Tibial nerve (tissue), 3 donors: Measurements from ENCODE around the gene ANGPTL4.

Source experiments
- POLR2A ChIP-seq, 2 donors: fragments of 450-650 bp; IDR thresholded peaks; one replicate each; pipeline ENCODE4 v1.6.1; 2017; ENCODE audit warnings: antibody characterized with exemption in 2 of 2, mild to moderate bottlenecking in 2 of 2, moderate library complexity in 2 of 2
- TF ChIP-seq, protein P1 (sequence below), 5 experiments: fragments of 200-600 bp in 3 of 5; fragments of 450-650 bp in 2 of 5; sonication (generic) in 3 of 5; IDR thresholded peaks; one replicate each; pipeline ENCODE4 v1.5.1; 2016 to 2019; ENCODE audit warnings: antibody characterized with exemption in 5 of 5, mild to moderate bottlenecking in 3 of 5, moderate library complexity in 2 of 5

DNA sequence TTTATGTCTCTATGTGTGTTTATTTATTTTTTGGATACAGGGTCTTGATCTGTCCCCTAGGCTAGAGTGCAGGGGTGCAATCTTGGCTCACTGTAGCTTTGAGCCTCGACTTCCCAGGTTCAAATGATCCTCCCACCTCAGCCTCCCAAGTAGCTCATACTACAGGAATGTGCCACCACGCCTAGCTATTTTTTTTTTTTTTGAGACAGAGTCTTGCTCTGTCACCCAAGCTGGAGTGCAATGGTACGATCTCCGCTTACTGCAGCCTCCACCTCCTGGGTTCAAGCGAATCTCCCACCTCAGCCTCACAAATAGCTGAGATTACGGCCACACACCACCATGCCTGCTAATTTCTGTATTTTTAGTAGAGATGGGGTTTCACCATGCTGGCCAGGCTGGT is 5.0 kb upstream of the ANGPTL4 start:
- TF ChIP-seq, protein P1, sequence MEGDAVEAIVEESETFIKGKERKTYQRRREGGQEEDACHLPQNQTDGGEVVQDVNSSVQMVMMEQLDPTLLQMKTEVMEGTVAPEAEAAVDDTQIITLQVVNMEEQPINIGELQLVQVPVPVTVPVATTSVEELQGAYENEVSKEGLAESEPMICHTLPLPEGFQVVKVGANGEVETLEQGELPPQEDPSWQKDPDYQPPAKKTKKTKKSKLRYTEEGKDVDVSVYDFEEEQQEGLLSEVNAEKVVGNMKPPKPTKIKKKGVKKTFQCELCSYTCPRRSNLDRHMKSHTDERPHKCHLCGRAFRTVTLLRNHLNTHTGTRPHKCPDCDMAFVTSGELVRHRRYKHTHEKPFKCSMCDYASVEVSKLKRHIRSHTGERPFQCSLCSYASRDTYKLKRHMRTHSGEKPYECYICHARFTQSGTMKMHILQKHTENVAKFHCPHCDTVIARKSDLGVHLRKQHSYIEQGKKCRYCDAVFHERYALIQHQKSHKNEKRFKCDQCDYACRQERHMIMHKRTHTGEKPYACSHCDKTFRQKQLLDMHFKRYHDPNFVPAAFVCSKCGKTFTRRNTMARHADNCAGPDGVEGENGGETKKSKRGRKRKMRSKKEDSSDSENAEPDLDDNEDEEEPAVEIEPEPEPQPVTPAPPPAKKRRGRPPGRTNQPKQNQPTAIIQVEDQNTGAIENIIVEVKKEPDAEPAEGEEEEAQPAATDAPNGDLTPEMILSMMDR (IDR thresholded peaks at IDR 0.05) = no peak
- TF ChIP-seq POLR2A (IDR thresholded peaks at IDR 0.05) = no peak
